Measurements from ENCODE around the gene SSTR3.

DNA sequence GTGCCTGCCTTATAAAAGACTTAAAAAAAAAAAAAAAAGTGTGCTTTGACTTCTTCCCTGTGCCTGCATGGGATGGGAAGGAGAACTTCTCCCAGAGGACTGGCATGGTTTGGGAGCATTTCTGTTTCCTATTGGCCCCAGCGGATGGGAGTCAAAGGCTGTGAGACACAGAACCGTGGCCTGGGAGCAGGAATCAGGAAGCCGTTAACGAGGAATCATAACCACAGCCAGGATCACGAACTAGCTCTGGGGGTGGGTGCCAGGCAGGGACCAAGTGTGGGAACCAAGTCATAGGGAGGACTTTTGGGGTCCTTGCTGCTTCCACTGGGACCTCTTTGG lies 24.8 kb downstream of the SSTR3 start:
- TF ChIP-seq, protein P1, sequence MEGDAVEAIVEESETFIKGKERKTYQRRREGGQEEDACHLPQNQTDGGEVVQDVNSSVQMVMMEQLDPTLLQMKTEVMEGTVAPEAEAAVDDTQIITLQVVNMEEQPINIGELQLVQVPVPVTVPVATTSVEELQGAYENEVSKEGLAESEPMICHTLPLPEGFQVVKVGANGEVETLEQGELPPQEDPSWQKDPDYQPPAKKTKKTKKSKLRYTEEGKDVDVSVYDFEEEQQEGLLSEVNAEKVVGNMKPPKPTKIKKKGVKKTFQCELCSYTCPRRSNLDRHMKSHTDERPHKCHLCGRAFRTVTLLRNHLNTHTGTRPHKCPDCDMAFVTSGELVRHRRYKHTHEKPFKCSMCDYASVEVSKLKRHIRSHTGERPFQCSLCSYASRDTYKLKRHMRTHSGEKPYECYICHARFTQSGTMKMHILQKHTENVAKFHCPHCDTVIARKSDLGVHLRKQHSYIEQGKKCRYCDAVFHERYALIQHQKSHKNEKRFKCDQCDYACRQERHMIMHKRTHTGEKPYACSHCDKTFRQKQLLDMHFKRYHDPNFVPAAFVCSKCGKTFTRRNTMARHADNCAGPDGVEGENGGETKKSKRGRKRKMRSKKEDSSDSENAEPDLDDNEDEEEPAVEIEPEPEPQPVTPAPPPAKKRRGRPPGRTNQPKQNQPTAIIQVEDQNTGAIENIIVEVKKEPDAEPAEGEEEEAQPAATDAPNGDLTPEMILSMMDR (IDR thresholded peaks at IDR 0.05): no peak
- no peak for TF ChIP-seq POLR2A (IDR thresholded peaks at IDR 0.05)

Measured in testis (tissue), 2 donors.